Measurements from ENCODE around the gene ACSM4.

ACSM4 gene

DNA sequence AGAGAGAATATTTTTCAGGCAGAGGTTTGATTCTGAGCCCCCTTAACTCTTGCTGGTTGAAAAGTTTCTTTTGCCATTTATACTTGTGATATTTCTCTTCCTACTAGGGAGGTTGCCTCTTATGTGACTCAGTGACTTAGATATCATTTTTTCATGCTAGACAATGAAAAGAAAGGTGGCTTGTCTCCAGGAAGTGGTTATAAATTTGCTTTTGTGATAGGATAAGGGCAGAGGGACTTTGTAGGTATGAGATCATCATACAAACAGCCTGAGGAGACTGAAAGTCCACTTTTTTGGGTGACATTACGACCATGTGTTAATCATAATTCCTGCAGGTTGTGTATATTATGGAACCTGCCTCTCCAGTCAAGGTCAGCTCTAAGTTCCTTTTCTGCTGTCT, 35.8 kb downstream of the ACSM4 start:
- FAIRE-seq = no peak

- no peak for FAIRE-seq
These were observed 41.1 kb downstream of the ACSM4 start for GRCh38 chr12:7344833-7345606.

DNA sequence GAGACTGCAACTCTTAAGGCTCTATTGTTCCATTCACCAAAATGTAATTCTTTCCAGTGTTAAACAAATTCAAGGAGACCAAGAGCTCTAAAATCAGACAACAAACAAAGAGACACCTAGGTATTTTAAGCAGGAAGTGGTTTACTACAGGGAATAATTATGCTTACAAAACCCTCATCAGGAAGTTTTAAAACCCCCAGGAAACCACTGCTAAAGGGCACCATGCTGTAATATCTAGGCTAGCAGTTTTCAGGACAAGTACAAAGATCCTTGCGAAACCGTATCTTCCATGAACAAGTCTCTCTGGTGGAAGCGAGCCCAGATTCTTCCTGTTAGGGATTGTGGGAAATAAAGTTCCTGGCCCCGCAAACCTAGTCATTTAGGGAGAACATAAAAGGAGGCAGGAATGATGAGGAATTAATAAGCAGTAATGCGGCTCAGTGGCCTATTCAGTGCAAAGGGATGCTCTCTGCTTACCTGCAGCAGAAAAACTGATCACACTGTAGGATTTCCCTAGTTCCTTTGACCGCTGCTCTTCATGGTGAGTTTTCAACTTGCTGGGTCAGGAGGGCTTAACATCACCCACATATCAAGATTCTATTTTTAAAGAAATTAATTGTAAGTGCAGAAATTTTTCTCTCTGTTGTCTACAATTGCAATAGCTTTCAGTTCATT, 42.8 kb downstream of the ACSM4 start:
- no peak for FAIRE-seq

- FAIRE-seq = no peak
These were observed 45.5 kb downstream of the ACSM4 start for GRCh38 chr12:7349418-7349817.

GRCh38 chr12:7351177-7351576, 47.3 kb downstream of the ACSM4 start:
- FAIRE-seq = no peak

GRCh38 chr12:7352661-7353060, 48.8 kb downstream of the ACSM4 start:
- FAIRE-seq = no peak

GRCh38 chr12:7354529-7354928, 50.7 kb downstream of the ACSM4 start:
- no peak for FAIRE-seq

DNA sequence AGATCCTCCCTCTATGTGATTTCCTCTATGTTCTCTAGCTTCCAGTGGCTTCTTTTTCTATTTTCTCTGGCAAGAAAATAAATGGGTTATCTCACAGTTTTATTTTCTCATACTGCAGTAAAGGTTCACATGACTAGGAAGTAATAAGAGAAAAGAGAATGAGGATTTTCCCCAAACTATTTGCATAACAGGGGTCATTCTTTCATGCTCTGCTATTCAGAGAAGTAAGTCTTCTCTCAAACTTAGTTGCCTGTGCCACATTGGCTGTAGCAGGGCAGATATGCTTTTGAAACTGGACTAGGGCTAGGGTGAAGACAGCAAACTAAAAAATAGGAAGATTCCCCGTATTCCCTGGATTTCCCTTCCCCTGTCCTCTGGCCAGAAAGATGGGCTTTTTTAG, 57.4 kb downstream of the ACSM4 start:
- FAIRE-seq = no peak

GRCh38 chr12:7362734-7363133, 58.9 kb downstream of the ACSM4 start:
- FAIRE-seq = no peak

DNA sequence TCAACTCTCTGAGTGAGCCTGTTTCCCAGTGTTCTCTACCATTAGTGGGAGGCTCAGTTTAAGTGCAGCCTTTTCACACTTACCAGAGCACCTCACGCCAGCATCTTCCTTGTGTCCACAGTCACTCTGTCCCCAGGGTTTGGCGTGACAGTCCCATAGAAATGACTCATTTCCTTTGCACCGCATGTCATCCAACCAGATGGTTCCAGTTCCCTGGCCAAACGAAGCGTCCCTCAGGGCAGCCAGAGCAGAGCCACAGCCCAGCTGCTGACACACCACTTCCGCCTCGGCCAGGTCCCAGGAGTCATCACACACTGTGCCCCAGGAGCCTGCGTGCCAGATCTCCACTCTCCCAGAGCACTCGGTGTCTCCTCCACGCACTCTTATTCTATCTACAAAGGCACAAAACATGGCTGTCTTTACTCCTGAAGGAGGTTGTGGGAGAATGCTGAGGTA, 65.4 kb downstream of the ACSM4 start:
- FAIRE-seq = no peak

- no peak for FAIRE-seq
These were observed 69.4 kb downstream of the ACSM4 start for GRCh38 chr12:7373226-7373625.

DNA sequence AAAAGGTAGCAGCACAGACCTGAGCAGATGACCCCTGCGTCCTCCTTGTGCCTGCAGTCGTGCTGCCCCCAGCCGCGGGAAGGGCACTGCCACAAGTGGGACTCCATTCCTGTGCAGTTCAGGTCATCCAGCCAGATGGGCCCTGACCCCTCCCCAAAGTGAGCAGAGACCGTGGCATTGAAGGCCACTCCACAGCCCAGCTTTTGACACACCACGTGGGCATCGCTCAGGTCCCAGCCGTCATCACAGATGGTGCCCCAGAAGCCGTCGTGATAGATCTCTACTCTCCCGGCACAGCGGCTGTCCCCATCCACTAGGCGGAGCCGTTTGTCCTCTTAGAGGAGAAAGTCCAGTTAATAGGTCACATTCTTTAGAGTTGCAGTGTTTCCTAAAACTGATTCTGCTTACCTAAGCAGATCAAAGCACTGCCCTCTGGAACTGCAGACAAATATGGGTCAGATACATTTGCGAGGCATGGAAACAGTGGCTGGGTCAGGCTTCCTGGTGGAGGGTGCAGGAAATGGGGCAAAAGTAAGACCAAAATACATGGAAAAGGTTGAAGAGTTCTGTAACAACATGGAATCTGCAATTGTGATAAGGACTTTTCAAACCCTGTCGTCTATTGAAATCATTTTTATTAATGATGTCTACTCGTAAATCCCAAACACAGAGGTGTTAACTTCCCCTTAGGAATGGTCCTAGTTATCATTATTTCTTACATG, 70.7 kb downstream of the ACSM4 start:
- no peak for FAIRE-seq

DNA sequence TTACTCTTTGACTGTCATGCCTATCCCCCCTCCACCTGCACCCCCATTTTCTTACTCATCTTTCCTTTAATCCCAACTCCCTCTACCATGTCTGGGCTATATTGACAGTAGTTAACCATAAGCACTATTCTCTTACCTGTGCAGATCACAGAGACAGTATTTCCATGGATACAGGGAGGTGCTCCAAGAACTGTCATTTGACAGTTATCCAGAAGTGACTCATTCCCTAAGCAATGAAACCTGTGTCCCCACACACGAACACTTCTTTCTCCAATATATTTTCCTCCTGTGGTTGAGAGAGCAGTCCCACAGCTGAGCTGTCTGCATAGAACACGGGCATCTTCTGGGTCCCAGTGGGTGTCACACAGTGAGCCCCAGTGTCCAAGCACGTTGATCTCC, 71.3 kb downstream of the ACSM4 start:
- FAIRE-seq = no peak

DNA sequence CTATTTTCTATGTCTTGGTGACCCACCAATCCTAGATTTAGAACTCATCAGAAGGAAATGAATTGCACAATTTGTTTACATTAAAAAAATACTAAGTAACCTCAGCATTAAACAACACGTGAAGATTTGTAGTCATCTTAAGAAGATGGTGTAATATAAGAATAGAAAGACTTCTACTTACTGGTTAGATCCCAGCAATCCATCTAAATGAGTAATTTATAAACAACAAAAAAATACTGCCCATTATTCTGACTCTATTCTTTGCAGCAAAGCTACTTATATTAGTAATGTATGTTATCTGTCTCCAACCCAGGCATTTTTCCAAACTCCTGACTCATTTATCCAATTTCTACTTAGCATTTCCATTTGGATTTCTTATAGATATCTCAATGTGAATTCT, 72.3 kb downstream of the ACSM4 start:
- FAIRE-seq = no peak
